H1 (cell line): ENCODE results near the gene ZNF765. TPM values are rescaled to one million over a fixed set of nuclear protein-coding genes. Genes with fewer than 3 reads are reported as not detected.
A peak's percentile ranks its signal among the peaks of the same experiment; 100 is the strongest.

Experiments
- CTCF ChIA-PET: fragments of 300-600 bp; sonication (Branson Sonifier 250); formaldehyde crosslinking; loops from one replicate; lab custom pipeline; 2021; ENCODE audit not compliant: partially characterized antibody; lab: Charles Lee
- POLR2A ChIA-PET: fragments of 300-600 bp; sonication (Branson Sonifier 250); formaldehyde crosslinking; loops from one replicate; lab custom pipeline; 2021; ENCODE audit warnings: inconsistent platforms; ENCODE audit not compliant: partially characterized antibody; lab: Charles Lee
- DNase-seq, 2 experiments: peaks; one replicate each; pipeline versions ENCODE4 v3.0.0 to v3.0.0-alpha.2; 2010 to 2022; ENCODE audit warnings: low spot score in 2 of 2, low read depth in 1 of 2, mixed read lengths in 1 of 2
- FAIRE-seq: peaks from 2 replicates; lab custom pipeline; 2011; peaks lifted over from hg19 to GRCh38; lab: Jason Lieb, UNC
- H2AFZ ChIP-seq: 2 replicates; pipeline ENCODE4 v1.8.1; 2012; ENCODE audit warnings: low read length, inconsistent platforms
- H2AK5ac ChIP-seq: 2 replicates; pipeline ENCODE4 v1.6.1; 2013; ENCODE audit warnings: low read depth, low read length
- H2BK120ac ChIP-seq: replicated peaks from 2 replicates; pipeline ENCODE3; 2013; ENCODE audit warnings: low read depth, low read length, inconsistent platforms
- H2BK12ac ChIP-seq: 2 replicates; pipeline ENCODE4 v1.6.1; 2013; ENCODE audit warnings: low read depth, low read length
- H2BK15ac ChIP-seq: 2 replicates; pipeline ENCODE4 v1.6.1; 2013; ENCODE audit warnings: low read length
- H2BK20ac ChIP-seq: 2 replicates; pipeline ENCODE4 v1.6.1; 2013; ENCODE audit warnings: low read length
- H2BK5ac ChIP-seq: 2 replicates; pipeline ENCODE4 v1.6.1; 2013; ENCODE audit warnings: low read depth, low read length
- H3K14ac ChIP-seq: 2 replicates; pipeline ENCODE4 v1.6.1; 2013; ENCODE audit warnings: inconsistent platforms; ENCODE audit not compliant: insufficient read length
- H3K18ac ChIP-seq: 2 replicates; pipeline ENCODE4 v1.6.1; 2013; ENCODE audit warnings: low read length; ENCODE audit errors: extremely low read depth
- H3K23ac ChIP-seq: 2 replicates; pipeline ENCODE4 v1.6.1; 2013; ENCODE audit warnings: inconsistent platforms; ENCODE audit not compliant: insufficient read length
- H3K23me2 ChIP-seq: 2 replicates; pipeline ENCODE4 v1.6.1; 2013; ENCODE audit warnings: low read depth, low read length
- H3K27ac ChIP-seq: 2 replicates; pipeline ENCODE4 v1.6.1; 2011; ENCODE audit warnings: low read depth, low read length, inconsistent platforms
- H3K27me3 ChIP-seq, 4 experiments: replicated peaks in 1 of 4; 1 replicate in 1 of 4; 2 replicates in 3 of 4; pipeline versions ENCODE4 v1.6.1 to v1.8.1; 2011 to 2013; ENCODE audit warnings: low read length in 3 of 4, mild to moderate bottlenecking in 3 of 4, inconsistent platforms in 2 of 4, mixed read lengths in 2 of 4, moderate library complexity in 1 of 4; ENCODE audit not compliant: control insufficient read depth in 3 of 4, insufficient read depth in 3 of 4; ENCODE audit errors: extremely low read depth in 1 of 4
- H3K36me3 ChIP-seq, 4 experiments: 2 replicates each; pipeline versions ENCODE4 v1.6.1 to v1.8.1; 2011 to 2013; ENCODE audit warnings: mild to moderate bottlenecking in 4 of 4, low read length in 3 of 4, moderate library complexity in 2 of 4, control low read depth in 1 of 4, inconsistent platforms in 1 of 4; ENCODE audit not compliant: insufficient read depth in 4 of 4, control insufficient read depth in 2 of 4
- H3K4ac ChIP-seq: replicated peaks from 2 replicates; pipeline ENCODE3; 2013; ENCODE audit warnings: low read length, low read depth, mixed read lengths, inconsistent platforms; ENCODE audit not compliant: insufficient read length
- H3K4me1 ChIP-seq, 4 experiments: replicated peaks in 1 of 4; 1 replicate in 1 of 4; 2 replicates in 3 of 4; pipeline versions ENCODE4 v1.6.1 to v1.8.1; 2011 to 2013; ENCODE audit warnings: low read length in 3 of 4, inconsistent platforms in 2 of 4, mixed read lengths in 1 of 4; ENCODE audit not compliant: insufficient read depth in 4 of 4, control insufficient read depth in 3 of 4
- H3K4me2 ChIP-seq, 2 experiments: 2 replicates each; pipeline versions ENCODE4 v1.6.1 to v1.8.1; 2011 to 2013; ENCODE audit warnings: low read depth in 2 of 2, low read length in 2 of 2, control low read depth in 1 of 2, inconsistent platforms in 1 of 2, mild to moderate bottlenecking in 1 of 2; ENCODE audit not compliant: insufficient read depth in 1 of 2
- H3K4me3 ChIP-seq, 4 experiments: fragments of 200-600, 300-600 bp in 1 of 4; sonication (generic), shearing (Covaris generic), sonication (Bioruptor Twin) in 1 of 4; 2 replicates each; pipeline versions ENCODE4 v1.5.1 to v1.8.1; 2011 to 2016; ENCODE audit warnings: low read length in 4 of 4, low read depth in 3 of 4, control low read depth in 2 of 4, inconsistent platforms in 2 of 4, mild to moderate bottlenecking in 2 of 4, mixed read lengths in 1 of 4, moderate library complexity in 1 of 4; ENCODE audit not compliant: insufficient read depth in 2 of 4; ENCODE audit errors: extremely low read depth in 1 of 4
- H3K56ac ChIP-seq: replicated peaks from 2 replicates; pipeline ENCODE3; 2013; ENCODE audit warnings: low read depth, mild to moderate bottlenecking, mixed read lengths, low read length, inconsistent platforms; ENCODE audit not compliant: insufficient read length
- H3K79me1 ChIP-seq: 2 replicates; pipeline ENCODE4 v1.6.1; 2013; ENCODE audit warnings: low read depth, low read length, control low read depth
- H3K79me2 ChIP-seq, 2 experiments: 2 replicates each; pipeline versions ENCODE4 v1.6.1 to v1.8.1; 2012 to 2013; ENCODE audit warnings: low read length in 2 of 2, mild to moderate bottlenecking in 2 of 2, inconsistent platforms in 1 of 2; ENCODE audit not compliant: insufficient read depth in 2 of 2, control insufficient read depth in 1 of 2
- H3K9ac ChIP-seq, 4 experiments: replicated peaks in 1 of 4; 1 replicate in 1 of 4; 2 replicates in 3 of 4; pipeline versions ENCODE4 v1.6.1 to v1.8.1; 2011 to 2013; ENCODE audit warnings: low read depth in 3 of 4, low read length in 3 of 4, control low read depth in 2 of 4, mild to moderate bottlenecking in 2 of 4, moderate library complexity in 2 of 4, inconsistent platforms in 1 of 4; ENCODE audit errors: extremely low read depth in 1 of 4
- H3K9me3 ChIP-seq, 2 experiments: 2 replicates each; pipeline versions ENCODE4 v1.6.1 to v1.8.1; 2012 to 2013; ENCODE audit warnings: mild to moderate bottlenecking in 2 of 2, moderate library complexity in 2 of 2, control low read depth in 1 of 2, inconsistent platforms in 1 of 2, low read depth in 1 of 2, low read length in 1 of 2, mixed read lengths in 1 of 2; ENCODE audit not compliant: insufficient read depth in 2 of 2
- H4K20me1 ChIP-seq, 2 experiments: replicated peaks in 1 of 2; 2 replicates each; pipeline versions ENCODE3 to v1.8.1; 2011 to 2013; ENCODE audit warnings: inconsistent platforms in 2 of 2, low read length in 2 of 2, mild to moderate bottlenecking in 1 of 2; ENCODE audit not compliant: insufficient read depth in 2 of 2, control insufficient read depth in 1 of 2
- H4K5ac ChIP-seq: 2 replicates; pipeline ENCODE4 v1.6.1; 2013; ENCODE audit warnings: low read length, low read depth, mixed read lengths, inconsistent platforms; ENCODE audit not compliant: insufficient read length
- H4K8ac ChIP-seq: 2 replicates; pipeline ENCODE4 v1.8.0; 2013; ENCODE audit warnings: mild to moderate bottlenecking, moderate library complexity, low read length, inconsistent platforms; ENCODE audit not compliant: insufficient read depth; ENCODE audit errors: extremely low read depth
- H4K91ac ChIP-seq: replicated peaks from 2 replicates; pipeline ENCODE3; 2013; ENCODE audit warnings: low read length, mixed read lengths, inconsistent platforms; ENCODE audit not compliant: insufficient read length
- BACH1 ChIP-seq: IDR thresholded peaks from 2 replicates; pipeline ENCODE4 v1.6.1; 2012; ENCODE audit warnings: low read length, improper control_type of control experiment
- CHD2 ChIP-seq: IDR thresholded peaks from 2 replicates; pipeline ENCODE4 v1.6.1; 2012; ENCODE audit warnings: low read length, improper control_type of control experiment
- CREB1 ChIP-seq: IDR thresholded peaks from 2 replicates; pipeline ENCODE4 v1.6.1; 2012; ENCODE audit warnings: inconsistent platforms
- EGR1 ChIP-seq: IDR thresholded peaks from 2 replicates; pipeline ENCODE4 v1.6.1; 2011; ENCODE audit warnings: low read depth, low read length, borderline replicate concordance
- GTF2F1 ChIP-seq: IDR thresholded peaks from 2 replicates; pipeline ENCODE4 v1.6.1; 2012; ENCODE audit warnings: low read depth, low read length, improper control_type of control experiment, borderline replicate concordance
- JUND ChIP-seq: IDR thresholded peaks from 2 replicates; pipeline ENCODE4 v1.6.1; 2011; ENCODE audit warnings: mild to moderate bottlenecking, improper control_type of control experiment, low read length
- KDM5A ChIP-seq: fragments of 200-600 bp; IDR thresholded peaks from 2 replicates; pipeline ENCODE4 v1.7.1; 2012; ENCODE audit warnings: mild to moderate bottlenecking, low read length, inconsistent platforms, mixed read lengths
- NANOG ChIP-seq: IDR thresholded peaks from 2 replicates; pipeline ENCODE4 v1.6.1; 2011; ENCODE audit warnings: low read length, low read depth, mild to moderate bottlenecking, inconsistent platforms; ENCODE audit not compliant: insufficient read depth, poor library complexity, severe bottlenecking
- NRF1 ChIP-seq: IDR thresholded peaks from 2 replicates; pipeline ENCODE4 v1.6.1; 2011; ENCODE audit warnings: mild to moderate bottlenecking, low read depth, low read length, improper control_type of control experiment
- POLR2A ChIP-seq, 2 experiments: IDR thresholded peaks; 1 replicate in 1 of 2; 2 replicates in 1 of 2; pipeline ENCODE4 v1.6.1; 2011; ENCODE audit warnings: low read depth in 2 of 2, low read length in 2 of 2, mild to moderate bottlenecking in 2 of 2; ENCODE audit errors: control extremely low read depth in 1 of 2
- POU5F1 ChIP-seq: IDR thresholded peaks from 2 replicates; pipeline ENCODE4 v1.6.1; 2011; ENCODE audit warnings: low read depth, mild to moderate bottlenecking, low read length, moderate library complexity
- RXRA ChIP-seq: IDR thresholded peaks from 2 replicates; pipeline ENCODE4 v1.6.1; 2011; ENCODE audit warnings: low read depth, mild to moderate bottlenecking, low read length, moderate library complexity; ENCODE audit not compliant: insufficient read depth
- SAP30 ChIP-seq: fragments of 300-600 bp; sonication (generic); IDR thresholded peaks from 2 replicates; pipeline ENCODE4 v1.7.1; 2012; ENCODE audit warnings: low read length, moderate library complexity, mild to moderate bottlenecking, inconsistent platforms; ENCODE audit not compliant: insufficient read depth, insufficient replicate concordance
- SIX5 ChIP-seq: IDR thresholded peaks from 2 replicates; pipeline ENCODE4 v1.6.1; 2011; ENCODE audit warnings: mild to moderate bottlenecking, low read depth, low read length
- TBP ChIP-seq: IDR thresholded peaks from 2 replicates; pipeline ENCODE4 v1.6.1; 2011; ENCODE audit warnings: low read depth, low read length, improper control_type of control experiment
- WGBS, 2 experiments: shearing (Covaris generic) in 1 of 2; methylation state at CpG; one replicate each; pipeline versions ENCODE4 v1.1.6 to v1.1.7; 2013 to 2015; ENCODE audit warnings: low lambda C conversion rate in 2 of 2, mixed read lengths in 2 of 2, inconsistent platforms in 1 of 2, low coverage in 1 of 2, missing lambda C conversion rate in 1 of 2; ENCODE audit not compliant: insufficient replicate concordance in 2 of 2, insufficient coverage in 1 of 2, insufficient read length in 1 of 2; ENCODE audit errors: extremely low coverage in 1 of 2, missing lambda C conversion rate in 1 of 2; 5-methylcytosine and 5-hydroxymethylcytosine counted together
- polyA plus RNA-seq, 7 experiments: library from polyadenylated mRNA; depleted of rRNA in 3 of 7; stranded (reverse) in 5 of 7; unstranded in 2 of 7; fragments of >200 nt in 5 of 7; fragments of 200-250 nt in 2 of 7; gene quantifications; 1 replicate in 5 of 7; 2 replicates in 1 of 7; 4 replicates in 1 of 7; pipeline versions ENCODE4 v1.2.1 to v1.2.3, GENCODE V29; 2011 to 2013; ENCODE audit warnings: missing spikeins in 2 of 7, mixed read lengths in 2 of 7
- total RNA-seq: library from RNA; stranded (reverse); fragmentation: NEBNext Ultra II Directional; extraction: Animal tissue kit (Norgen Biotek cat#: 25700); gene quantifications from 2 replicates; pipeline ENCODE4 v1.2.1, GENCODE V29; 2021

The ZNF765 gene
- total and polyA plus RNA-seq, 2 of the 8 experiments (the other 6 are each of a cell fraction or from before 2014, with no cell fraction given) = 4.5 to 22.3 TPM

- no peaks in the 10 kb centered on the region for H3K9me3 ChIP-seq
- ChIA-PET POLR2A (interaction anchor here (0.8 to 0.9 kb wide), 3 partner anchors 38 to 95 kb away, joined by 3 to 4 read pairs (median 3); no protein-coding TSS in a partner anchor), CTCF (interaction anchor here (0.6 to 2.8 kb wide), 30 partner anchors 9 to 902 kb away, joined by 3 to 15 read pairs (median 4); no protein-coding TSS in a partner anchor)
- no peak overlapping the region for H2AFZ ChIP-seq
- H3K79me2 ChIP-seq = no peaks in the 10 kb centered on the region
- no peak overlapping the region for H4K91ac ChIP-seq
- H2AK5ac ChIP-seq = no peak overlapping the region
- no peaks in the 10 kb centered on the region for H4K20me1 ChIP-seq
- no peak overlapping the region for H2BK120ac ChIP-seq
- H2BK20ac ChIP-seq = no peak overlapping the region
- DNase-seq = peak; percentile 39 to 84
- H3K23ac ChIP-seq = no peak overlapping the region
- H3K36me3 ChIP-seq = no peaks in the 10 kb centered on the region
- WGBS, 2 experiments = 46% methylated on average over 9 of the region's 9 CpGs; no CpG with 5 or more reads in 1 of the 2 experiments
- H3K4me3 ChIP-seq = no peak overlapping the region
- no peak overlapping the region for H2BK12ac ChIP-seq
- H3K9ac ChIP-seq = no peak overlapping the region
- no peak overlapping the region for H3K4me2 ChIP-seq
- no peak overlapping the region for H4K8ac ChIP-seq
- no peaks in the 10 kb centered on the region for H3K79me1 ChIP-seq
- H2BK5ac ChIP-seq = no peak overlapping the region
- no peak overlapping the region for H2BK15ac ChIP-seq
- H3K18ac ChIP-seq = no peak overlapping the region
- FAIRE-seq = peak; percentile 96
- H3K27me3 ChIP-seq = no peaks in the 10 kb centered on the region
- H3K4ac ChIP-seq = no peak overlapping the region
- peaks cover 0 to 2% (median 0%) of the 10 kb centered on the region in 4 experiments; a peak in 2 of 7 replicates for H3K4me1 ChIP-seq
- no peak overlapping the region for H3K56ac ChIP-seq
- no peak overlapping the region for H4K5ac ChIP-seq
- H3K27ac ChIP-seq = no peak overlapping the region
- no peaks in the 10 kb centered on the region for H3K23me2 ChIP-seq
- no peak overlapping the region for H3K14ac ChIP-seq
- TF ChIP-seq JUND (no peak), SAP30 (no peak), SIX5 (no peak), KDM5A (no peak), BACH1 (no peak), CREB1 (0 out of 2 replicates have a peak, but pooled peaks have one; percentile 13), POLR2A (IDR thresholded peaks at IDR 0.05; ENCODE audit: control extremely low read depth in 1 of 2, low read depth in 2 of 2, low read length in 2 of 2) (no peak), POU5F1 (no peak), TBP (no peak), NANOG (no peak), CHD2 (no peak), NRF1 (no peak), RXRA (no peak), GTF2F1 (no peak), EGR1 (peak; percentile 70; the same call in 1 of the 2 replicates)
These were observed 30.1 kb downstream of the ZNF765 start for GRCh38 chr19:53424968-53425597.
